HG02938 (cell line): Measurements from ENCODE around the gene NUAK1.
"Not testable (repeated sequence)": the region's sequence is repeated elsewhere in the genome, so short reads cannot be mapped to it uniquely, and the experiment has no call there.

ENCODE experiments used
- ATAC-seq: cut with Tn5 transposase; IDR thresholded peaks from one replicate; pipeline ENCODE4 v1.9.1; 2021; ENCODE audit warnings: mild to moderate bottlenecking, moderate library complexity; ENCODE audit not compliant: unreplicated experiment

The NUAK1 gene

DNA sequence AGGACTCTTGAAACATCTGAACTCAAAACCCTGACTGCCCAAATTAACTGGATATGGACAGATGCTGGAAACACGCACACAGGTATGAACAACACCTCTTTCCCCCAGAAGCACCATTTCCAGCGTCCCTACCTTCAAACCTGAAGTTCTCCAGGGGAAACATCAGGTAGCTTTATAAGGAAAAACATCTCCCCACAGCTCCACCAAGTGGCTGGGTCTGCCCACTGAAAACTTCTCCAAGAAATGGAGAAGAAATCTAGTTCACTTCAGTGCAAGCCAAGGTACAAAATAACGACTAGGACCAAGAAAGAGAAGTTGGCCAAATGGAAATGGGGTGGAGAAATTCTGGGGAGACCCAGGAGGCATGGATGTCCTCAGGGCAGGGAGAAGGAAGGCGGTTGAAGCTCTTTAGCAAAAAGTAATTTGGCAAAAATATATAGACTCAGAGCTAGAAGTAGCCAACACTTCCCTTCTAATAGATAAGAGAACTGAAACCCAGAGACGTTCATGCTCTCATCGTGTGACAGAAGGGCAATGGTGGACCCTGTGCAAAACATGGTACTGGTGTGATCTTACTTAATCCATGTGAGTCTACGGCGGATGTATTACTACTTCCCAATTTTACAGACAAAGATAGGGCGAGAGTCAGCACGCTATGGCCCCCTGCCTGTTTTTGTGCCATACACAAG, 10.5 kb upstream of the NUAK1 start:
- no peak for ATAC-seq

DNA sequence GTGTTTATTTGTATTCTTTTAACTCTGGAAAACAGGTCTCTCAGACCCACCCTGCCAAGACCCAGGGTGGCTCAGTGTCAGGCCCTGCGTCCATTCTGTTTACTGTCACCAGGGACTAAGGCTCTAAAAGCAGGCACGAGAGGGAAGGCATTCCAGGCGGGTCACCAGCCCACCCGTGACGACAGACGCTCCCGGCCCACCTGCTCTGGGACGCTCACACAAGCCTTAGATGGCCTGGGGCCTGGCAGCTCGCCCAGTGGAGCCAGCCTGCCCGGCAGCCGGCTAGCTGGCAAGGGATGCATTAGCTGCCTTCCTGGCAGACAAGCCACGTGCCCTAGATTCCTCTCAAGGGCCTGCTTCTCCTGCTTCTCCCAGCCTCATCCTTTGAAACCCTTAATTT, 9.2 kb upstream of the NUAK1 start:
- ATAC-seq: no peak

DNA sequence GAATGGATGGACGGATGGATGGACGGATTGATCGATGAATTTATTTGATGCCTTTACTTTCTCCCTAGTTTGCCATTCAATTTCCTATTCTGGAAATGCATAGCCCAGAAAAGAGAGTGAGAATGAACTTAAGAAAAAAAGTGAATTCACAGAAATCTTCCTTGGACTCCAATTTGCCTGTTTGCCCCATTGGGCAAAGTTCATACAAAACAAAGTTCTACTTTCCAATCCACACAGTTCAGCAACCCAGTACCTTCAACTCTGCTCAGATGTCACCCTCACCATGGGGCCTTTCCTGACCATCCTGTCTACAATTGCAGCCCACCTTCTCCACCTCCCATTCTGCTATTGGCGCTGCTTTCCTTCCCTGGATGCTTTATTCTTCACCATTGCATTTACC, 8.2 kb upstream of the NUAK1 start:
- ATAC-seq: no peak

DNA sequence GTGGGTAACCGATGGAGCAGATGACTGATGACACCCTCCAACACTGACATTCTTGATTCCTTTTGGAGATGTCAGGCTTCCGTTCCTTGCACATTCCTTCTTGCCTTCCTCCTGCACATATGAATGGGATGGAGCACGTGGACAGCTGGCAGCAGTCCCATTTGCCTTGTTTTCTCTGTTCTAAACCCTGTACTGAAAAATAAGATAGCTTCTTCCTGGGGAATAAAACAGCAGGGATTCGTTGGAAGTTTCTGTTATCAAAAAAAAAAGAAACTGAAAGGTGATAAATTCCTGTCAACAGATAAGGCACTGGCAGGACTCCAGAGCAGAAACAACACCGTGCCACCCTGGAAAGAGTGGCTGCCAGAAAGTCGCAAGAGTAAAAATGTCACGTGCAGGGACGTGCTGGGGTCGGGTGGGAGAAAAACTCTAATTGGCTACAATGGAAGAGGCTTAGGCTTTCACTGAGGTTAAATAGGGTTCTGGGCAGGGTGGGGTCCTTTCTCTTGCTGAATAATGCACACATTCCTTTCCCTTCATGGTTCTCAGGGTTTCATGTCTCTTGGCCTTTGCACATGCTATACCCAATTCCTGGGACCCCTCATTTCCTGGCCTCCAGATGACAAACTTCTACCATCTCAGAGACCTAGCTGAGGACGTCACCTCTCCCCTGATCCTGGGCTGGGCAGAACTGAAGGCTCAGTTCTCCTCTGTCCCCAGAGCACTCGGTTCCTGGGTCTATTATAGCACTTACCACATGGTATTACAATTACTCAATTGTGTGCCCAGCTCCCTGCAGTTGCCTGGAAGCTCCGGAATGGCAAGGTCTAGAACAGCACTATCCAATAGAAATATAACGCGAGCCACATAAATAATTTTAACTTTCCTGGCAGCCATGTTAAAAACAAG, 7.0 kb upstream of the NUAK1 start:
- ATAC-seq: no peak

DNA sequence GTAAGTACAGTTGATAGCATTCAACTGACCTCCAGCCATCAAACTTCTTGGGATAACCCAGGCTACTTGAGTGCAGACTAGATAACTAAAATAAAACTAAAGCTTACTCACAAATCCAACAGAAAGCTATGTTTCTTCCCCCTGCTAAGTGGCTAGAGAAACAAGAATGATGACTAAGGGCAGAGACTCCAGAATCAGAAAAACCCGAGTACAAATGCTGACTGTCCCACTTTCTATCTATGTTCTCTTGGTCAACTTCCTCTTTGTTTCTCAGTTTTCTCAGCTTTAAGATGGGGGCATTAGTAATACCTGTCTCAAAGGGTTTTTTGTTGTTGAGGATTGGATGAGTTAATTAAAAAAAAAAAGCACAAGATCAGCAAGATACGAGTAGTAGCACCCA, 6.1 kb upstream of the NUAK1 start:
- ATAC-seq: no peak

DNA sequence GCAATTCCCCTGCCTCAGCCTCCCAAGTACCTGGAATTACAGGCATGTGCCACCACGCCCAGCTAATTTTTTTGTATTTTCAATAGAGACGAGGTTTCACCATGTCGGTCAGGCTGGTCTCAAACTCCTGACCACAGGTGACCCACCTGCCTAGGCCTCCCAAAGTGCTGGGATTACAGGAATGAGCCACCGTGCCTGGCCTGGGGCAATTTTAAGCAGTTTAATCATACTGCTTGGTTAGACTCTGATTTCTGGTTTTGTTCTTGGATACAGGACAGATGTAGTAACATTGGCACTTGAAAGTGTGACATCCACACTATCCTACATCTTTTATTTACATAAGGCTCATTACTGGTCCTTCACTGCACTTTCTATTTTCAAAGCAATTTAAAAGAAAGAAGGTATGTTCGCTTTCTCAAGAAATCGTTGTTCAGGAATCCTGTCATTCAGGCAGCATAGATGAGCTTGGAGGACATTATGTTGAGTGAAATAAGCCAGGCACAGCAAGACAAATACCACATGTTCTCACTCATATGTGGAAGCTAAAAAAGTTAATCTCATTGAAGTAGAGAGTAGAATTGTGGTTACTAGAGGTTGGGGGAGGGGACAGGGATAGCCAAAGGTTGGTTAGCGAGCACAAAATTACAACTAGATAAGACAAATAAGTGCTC, 4.0 kb upstream of the NUAK1 start:
- no peak for ATAC-seq

DNA sequence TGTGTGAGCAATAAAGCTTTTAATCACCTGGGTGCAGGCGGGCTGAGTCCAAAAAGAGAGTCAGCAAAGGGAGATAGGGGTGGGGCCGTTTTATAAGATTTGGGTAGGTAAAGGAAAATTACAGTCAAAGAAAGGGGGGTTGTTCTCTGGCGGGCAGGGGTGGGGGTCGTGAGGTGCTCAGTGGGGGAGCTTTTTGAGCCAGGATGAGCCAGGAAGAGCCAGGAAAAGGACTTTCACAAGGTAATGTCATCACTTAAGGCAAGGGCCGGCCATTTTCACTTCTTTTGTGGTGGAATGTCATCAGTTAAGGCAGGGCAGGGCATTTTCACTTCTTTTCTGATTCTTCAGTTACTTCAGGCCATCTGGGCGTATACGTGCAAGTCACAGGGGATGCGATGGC, 3.2 kb upstream of the NUAK1 start:
- ATAC-seq: not testable (repeated sequence)

DNA sequence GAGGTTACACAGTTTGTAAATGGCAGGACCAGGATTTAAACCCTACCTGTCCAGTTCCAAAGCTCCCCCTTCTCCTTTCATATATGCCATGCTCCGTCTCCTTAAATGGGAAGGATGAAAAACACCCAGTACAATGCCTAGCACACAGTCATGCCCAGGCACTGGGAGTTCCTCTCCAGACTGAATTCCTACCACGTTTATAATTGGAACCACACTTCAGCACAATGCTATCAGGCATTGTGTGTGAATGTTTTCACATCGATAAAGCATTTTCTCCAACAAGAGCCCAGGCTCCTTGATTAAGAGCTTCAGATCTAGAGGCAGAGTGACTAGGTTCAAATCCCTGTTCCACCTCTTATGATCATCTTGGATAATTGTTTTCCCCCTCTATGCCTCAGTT, 2.7 kb upstream of the NUAK1 start:
- no peak for ATAC-seq

DNA sequence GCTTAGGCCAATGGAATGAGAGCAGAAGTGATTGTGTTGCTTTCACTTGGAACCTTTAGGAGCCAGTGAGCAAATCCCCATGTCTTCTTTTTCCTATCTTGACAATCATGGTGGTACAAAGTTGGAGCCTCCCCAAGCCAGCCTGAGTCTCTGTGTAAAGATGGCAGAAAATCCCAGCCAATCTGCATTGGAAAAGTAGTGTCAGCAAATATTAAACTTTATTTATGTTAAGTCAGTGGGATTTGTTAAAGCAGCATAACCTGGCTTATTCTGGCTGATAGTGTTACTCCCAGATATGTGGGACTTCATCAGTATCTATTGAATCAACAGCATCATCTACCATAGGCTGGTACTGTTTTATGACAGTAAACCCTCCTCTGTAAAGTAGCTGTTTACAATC, 2.2 kb upstream of the NUAK1 start:
- no peak for ATAC-seq

DNA sequence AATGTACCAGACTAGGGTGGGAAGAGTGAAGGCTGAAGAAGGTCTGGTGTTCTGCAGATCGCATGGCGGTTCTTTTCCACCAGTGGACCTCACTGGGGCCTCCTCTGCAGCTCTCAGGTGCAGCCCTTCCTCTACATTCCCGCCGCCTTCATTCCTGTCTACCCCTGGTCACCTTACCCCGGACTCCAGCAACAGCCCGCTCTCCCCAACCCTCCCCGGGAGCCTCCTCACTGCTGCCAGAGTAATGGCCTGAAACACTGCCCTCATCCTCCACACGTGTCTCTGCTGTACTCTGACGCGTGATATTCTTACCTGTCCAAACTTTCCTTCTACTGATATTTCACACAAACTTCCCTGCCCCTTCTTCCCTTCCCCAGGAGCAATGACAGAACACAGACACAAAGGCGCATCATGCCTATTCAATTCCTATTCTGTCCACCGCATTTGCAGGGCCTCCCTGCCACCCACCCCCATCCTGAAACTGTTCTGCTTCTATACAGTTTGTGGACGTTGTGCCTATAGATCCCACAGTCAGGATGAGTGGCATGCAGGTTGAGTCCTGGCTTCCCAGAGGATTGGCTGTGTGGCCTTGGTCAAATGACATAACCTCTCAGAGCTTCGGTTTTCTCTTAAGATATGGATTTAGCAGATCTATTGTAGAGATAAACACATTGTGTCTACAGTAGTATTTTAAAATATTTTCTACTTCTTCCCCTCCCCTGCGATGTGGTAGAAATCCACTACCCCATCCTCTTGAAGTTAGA, 1.7 kb upstream of the NUAK1 start:
- no peak for ATAC-seq

DNA sequence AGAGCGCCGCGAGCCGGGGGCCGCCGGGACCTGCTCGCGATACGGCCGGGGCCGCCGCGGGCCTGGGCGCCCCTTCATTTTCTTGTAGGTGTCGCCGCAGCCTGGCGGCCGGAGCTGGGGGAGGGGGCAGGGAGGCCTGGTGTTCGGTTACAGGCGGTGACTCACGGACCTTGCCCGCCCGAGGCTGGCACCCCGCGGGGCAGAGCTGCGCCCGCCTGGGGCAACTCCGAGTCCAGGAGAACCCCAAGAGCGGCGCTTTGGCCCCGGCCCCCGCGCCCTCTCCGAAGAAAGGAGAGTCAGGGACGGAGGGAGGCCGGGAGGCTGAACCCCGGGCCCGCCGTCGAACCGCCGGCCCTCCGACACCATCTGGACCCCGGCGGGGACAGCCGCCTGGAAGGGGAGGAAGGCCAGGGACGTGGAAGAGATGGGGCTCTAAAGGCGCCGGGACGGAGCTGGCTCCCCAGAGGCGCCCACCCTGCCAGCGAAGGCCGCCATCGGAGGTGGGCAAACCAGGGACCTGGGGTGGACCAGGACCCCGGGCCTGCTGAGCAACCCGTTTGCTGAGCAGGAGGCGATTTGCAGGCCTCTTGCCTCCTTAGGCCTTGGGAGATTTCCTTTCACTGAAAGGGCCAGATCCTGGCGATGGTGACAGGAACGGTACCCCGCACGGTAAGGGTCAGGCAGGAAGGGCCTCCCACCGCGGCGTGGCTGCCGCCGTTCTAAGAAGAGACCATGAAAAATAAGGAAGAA, 843 bp upstream of the NUAK1 start:
- no peak for ATAC-seq

DNA sequence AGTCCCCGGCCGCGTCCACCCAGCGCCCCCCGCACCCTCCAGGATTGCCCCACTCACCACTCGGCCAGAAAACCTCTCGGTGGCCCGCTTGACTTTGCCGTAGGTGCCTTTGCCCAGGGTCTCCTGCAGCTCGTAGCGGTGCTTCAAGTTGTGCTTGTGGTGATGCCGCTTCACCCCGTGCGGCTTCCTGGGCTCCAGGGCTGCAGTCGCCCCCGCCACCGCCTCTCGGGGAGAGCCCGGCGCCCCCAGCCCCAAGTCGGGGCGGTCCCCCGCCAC, 459 bp downstream of the NUAK1 start:
- no peak for ATAC-seq

DNA sequence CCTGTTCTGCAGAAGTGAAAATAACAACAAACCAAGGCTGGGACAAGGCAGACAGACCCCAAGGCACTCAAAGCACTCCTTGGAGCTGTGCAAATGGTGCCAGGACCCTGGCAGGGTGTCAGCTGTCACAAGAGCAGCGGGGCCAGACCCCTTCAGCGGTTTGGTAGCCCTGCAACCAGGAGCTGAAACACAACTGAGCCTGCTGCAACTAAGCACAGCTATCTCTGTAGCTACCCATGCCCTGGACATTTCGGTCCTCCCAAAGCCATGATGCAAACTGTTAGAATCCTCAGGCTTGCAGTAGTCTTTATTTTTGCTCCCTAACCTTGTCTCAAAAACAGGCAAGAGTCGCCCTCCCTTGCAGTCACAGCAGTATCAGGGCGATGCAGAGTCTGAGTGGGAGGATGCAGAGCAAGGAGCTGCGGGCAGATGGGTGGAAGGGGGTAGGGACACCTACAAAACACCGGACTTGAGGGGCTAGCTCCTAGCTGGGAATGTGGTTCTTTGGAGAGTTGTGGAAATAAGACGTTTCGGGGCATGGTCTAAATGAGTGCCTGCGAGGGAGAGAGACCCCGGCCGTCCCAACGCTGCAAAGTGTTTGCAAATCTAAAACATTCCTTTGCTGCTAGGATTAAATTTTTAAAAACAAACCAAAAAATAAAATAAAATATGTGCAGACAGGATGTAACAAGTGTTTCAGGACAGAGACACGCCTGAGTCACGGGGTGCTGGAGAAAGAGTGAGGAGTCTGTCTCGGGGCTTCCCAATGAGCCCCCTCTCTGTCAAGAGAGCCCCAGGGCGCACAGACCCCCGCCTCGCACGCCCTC, 1.0 kb downstream of the NUAK1 start:
- no peak for ATAC-seq

DNA sequence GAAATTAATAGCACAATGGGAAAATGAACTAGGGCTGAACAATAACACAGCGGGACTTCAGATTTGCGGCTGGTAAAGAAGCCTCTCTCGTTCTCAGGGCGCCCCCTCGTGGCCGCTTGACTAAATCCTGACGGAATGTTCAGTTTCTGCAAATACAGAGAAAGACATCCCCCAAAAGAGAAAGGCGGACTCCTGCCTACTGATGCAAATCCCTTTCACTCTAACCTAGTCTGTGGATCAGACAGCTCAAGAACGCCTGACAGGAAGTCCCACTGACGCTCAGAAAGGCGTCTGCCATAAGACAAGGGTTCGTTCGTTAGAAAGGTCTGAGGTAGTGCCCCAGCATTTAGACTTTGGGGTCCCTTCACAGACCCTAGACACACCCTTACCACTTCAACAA, 2.5 kb downstream of the NUAK1 start:
- no peak for ATAC-seq

DNA sequence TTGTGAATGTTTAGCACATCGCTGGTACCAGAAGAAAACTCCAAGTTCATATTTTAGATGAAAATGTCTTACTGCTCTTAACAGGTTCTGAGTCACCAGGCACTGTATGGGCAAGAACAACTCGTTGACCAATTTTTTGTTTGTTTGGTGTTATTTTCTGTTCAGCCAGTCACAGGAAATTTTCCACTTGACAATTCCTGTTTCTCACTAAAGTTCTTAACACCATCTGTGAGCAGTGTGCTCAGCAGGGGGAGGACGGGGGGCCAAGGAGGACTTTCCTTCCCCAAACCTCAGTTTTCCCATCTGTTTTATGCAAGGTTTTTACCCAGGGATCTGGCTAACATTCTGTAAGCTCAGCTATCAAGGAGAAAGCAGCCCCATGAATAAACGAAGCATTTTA, 3.0 kb downstream of the NUAK1 start:
- ATAC-seq: no peak

DNA sequence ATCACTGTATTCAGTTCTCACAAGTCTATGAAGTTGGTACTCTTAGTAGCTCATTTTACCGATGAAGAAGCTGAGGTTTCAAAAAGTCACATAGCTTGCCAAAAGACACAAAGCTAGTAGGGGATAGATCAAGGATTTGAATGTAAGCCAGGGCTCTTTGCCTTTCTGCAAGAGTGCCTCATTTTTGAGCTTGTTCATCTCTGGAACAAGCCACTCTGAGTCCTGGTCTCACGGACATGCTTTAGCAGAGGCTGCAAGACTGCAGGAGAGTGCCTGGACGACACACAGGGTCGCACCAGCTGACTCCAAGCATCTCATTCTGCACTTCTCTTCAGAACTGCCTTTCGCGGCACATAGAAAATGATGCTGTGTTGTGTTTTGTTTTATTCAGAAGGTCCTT, 3.7 kb downstream of the NUAK1 start:
- ATAC-seq: no peak

DNA sequence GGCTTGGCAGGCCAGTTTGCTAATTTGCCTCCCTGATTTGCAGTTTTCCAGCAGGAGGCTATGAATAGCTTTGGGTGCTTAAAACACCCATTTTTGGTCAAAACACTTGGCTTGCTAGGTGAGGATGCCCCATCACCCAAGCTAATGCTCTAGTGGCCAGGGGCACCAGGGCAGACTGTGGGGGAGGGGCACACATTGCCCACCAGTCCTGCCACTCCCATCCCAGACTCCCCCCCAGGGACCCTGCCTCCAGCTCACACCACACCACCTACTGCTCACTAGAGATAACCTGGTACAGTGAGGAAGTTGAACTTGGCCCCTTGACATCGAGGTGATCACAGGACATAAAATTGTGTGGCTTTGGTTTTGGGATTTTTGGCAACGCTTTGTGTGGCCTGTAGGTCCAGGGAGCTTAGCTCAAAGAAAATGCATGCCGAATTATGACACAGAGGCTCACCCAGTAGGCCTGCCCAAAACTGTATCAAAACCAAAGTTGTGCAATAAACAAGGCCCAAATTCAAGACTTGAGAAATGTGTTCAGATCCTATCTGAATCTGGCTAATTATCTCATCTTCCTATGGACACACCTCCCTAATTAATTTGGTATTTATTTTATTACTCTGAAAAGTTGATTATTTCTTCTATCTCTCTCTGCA, 4.3 kb downstream of the NUAK1 start:
- no peak for ATAC-seq

DNA sequence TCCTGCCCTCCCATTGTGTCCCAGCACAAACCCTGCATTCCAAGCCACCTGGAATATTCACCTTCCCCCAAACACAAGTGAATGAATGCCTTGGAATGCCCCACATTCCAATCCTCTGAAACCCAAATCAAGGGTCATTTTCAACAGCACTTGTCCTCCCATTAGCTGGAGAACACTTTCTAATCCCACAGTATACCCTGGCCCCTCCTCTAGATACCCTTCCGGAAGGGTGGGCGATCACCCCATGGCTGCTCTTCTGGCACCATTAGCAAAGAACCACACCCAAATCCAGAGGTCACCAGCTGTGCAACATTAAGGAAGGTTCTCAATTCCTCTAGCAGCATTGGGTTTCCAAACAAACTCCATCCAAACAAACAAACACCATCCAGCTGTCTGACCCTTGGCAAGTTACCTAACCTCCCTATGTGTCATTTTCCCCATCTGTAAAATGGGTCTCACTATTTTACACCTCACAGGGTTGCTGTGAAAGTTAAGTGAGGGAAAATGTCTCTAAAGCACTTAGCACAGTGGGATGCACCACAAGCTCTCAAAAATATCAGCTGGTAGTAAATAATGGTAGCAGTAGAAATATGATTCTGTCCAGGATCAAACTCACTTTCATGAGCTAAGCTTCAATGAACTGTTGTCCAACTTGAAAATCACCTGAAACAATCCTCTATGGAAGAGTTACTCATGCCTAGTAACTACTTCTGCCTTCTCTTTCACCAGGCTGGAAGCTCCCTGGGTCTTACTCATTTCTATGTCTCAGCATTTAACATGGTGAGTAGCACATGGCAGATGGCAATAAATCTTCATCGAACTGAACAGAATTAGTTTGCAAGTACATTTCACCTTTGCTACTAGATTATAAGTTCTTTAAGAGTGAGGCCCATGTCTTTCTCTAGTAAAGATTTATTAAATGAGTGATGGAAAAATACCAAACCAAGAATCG, 5.3 kb downstream of the NUAK1 start:
- no peak for ATAC-seq
